Suprapubic skin (tissue), 4 donors: ENCODE measurements around the gene ABCG4. TPM values are rescaled to one million over a fixed set of nuclear protein-coding genes. Genes with fewer than 3 reads are reported as not detected.

Source experiments
- DNase-seq, 2 donors: peaks; one replicate each; pipeline ENCODE4 v3.0.0-alpha.2; 2019; ENCODE audit warnings: low spot score in 2 of 2
- H3K27ac ChIP-seq: fragments of 200-600 bp; sonication (generic); one replicate; pipeline ENCODE4 v1.5.1; 2019
- H3K27me3 ChIP-seq: fragments of 200-600 bp; sonication (generic); one replicate; pipeline ENCODE4 v1.5.1; 2019
- H3K36me3 ChIP-seq: fragments of 200-600 bp; sonication (generic); one replicate; pipeline ENCODE4 v1.5.1; 2019
- H3K4me1 ChIP-seq: fragments of 200-600 bp; sonication (generic); one replicate; pipeline ENCODE4 v1.5.1; 2019
- H3K4me3 ChIP-seq: fragments of 200-600 bp; sonication (generic); one replicate; pipeline ENCODE4 v1.5.1; 2019; ENCODE audit warnings: mild to moderate bottlenecking
- H3K9me3 ChIP-seq: fragments of 200-600 bp; sonication (generic); one replicate; pipeline ENCODE4 v1.5.1; 2019
- CTCF ChIP-seq, 2 donors: fragments of 200-600 bp in 1 of 2; fragments of 450-650 bp in 1 of 2; sonication (generic) in 1 of 2; IDR thresholded peaks; one replicate each; pipeline ENCODE4 v1.5.1; 2016 to 2019; ENCODE audit warnings: antibody characterized with exemption in 2 of 2, mild to moderate bottlenecking in 1 of 2, moderate library complexity in 1 of 2
- EP300 ChIP-seq: sonication (generic); formaldehyde crosslinking; IDR thresholded peaks from one replicate; pipeline ENCODE4 v1.6.1; 2017; ENCODE audit warnings: antibody characterized with exemption
- POLR2A ChIP-seq, 2 donors: fragments of 450-650 bp; IDR thresholded peaks; one replicate each; pipeline ENCODE4 v1.6.1; 2017; ENCODE audit warnings: antibody characterized with exemption in 2 of 2, mild to moderate bottlenecking in 2 of 2, moderate library complexity in 2 of 2
- POLR2AphosphoS5 ChIP-seq, 3 donors: sonication (generic); formaldehyde crosslinking; IDR thresholded peaks; one replicate each; pipeline ENCODE4 v1.6.1; 2017; ENCODE audit warnings: antibody characterized with exemption in 3 of 3
- WGBS: methylation state at CpG from one replicate; pipeline ENCODE4 v1.1.5; 2018; 5-methylcytosine and 5-hydroxymethylcytosine counted together
- total RNA-seq, 4 donors: library from RNA; depleted of rRNA; stranded (reverse); fragments of >200 nt; gene quantifications; one replicate each; pipeline ENCODE4 v1.1.0, GENCODE V29; 2016

Gene ABCG4
- total RNA-seq, 4 donors from 2014 or later, result 0.26 to 1.6 (median 0.73) TPM

- H3K9me3 ChIP-seq, result no peaks in the 10 kb centered on the region
- TF ChIP-seq POLR2AphosphoS5 (IDR thresholded peaks at IDR 0.05), result no peak
- no peak for TF ChIP-seq POLR2A (IDR thresholded peaks at IDR 0.05)
- TF ChIP-seq EP300, result no peak
- no peak for TF ChIP-seq CTCF (IDR thresholded peaks at IDR 0.05)
- H3K36me3 ChIP-seq, result peaks cover 54% of the 10 kb centered on the region
Observed at GRCh38 chr11:119114351-119114750, 34.5 kb upstream of the ABCG4 start.

GRCh38 chr11:119115484-119116234 lies 33.2 kb upstream of the ABCG4 start:
- Histone ChIP-seq H3K4me1 (peaks cover 6% of the 10 kb centered on the region), H3K27me3 (no peaks in the 10 kb centered on the region), H3K4me3 (no peak overlapping the region), H3K27ac (no peak overlapping the region), H3K9me3 (no peaks in the 10 kb centered on the region), H3K36me3 (peaks cover 54% of the 10 kb centered on the region)
- peak in 1 of 2 donors; percentile 59 for DNase-seq
- TF ChIP-seq POLR2A (IDR thresholded peaks at IDR 0.05) (no peak), CTCF (IDR thresholded peaks at IDR 0.05) (no peak), EP300 (no peak), POLR2AphosphoS5 (IDR thresholded peaks at IDR 0.05) (no peak)
- 68% methylated on average over 24 of the region's 24 CpGs for WGBS

More at GRCh38 chr11:119114351-119114750, 34.5 kb upstream of the ABCG4 start:
- DNase-seq, result no peak
- Histone ChIP-seq H3K27ac (no peak overlapping the region), H3K27me3 (no peaks in the 10 kb centered on the region), H3K4me1 (peaks cover 1% of the 10 kb centered on the region), H3K4me3 (no peak overlapping the region)
- 83% methylated on average over 5 of the region's 5 CpGs for WGBS

DNA sequence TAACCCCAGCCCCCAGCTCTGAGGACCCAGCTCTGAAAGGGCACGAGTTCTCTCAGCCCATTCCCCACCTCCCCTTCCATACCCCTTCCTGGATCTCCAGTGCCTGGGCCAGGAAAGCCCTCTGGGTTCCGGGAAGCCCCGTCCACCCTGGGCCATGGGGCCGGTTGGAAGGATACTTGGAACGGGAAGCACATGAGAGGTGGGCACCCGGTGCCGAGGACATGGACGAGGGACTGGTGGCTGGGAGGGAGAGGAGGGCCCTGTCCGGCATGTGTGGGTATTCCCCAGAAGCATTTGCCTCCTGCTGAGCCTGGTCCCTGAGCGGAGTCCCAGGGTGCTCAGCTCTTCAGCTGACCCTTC lies 32.6 kb upstream of the ABCG4 start:
- no peak overlapping the region for H3K27ac ChIP-seq
- H3K4me3 ChIP-seq, result no peak overlapping the region
- WGBS, result 83% methylated on average over 10 of the region's 10 CpGs
- no peaks in the 10 kb centered on the region for H3K27me3 ChIP-seq
- H3K36me3 ChIP-seq, result peaks cover 49% of the 10 kb centered on the region
- H3K4me1 ChIP-seq, result peaks cover 9% of the 10 kb centered on the region
- DNase-seq, result no peak
- no peak for TF ChIP-seq POLR2A (IDR thresholded peaks at IDR 0.05)
- TF ChIP-seq EP300, result no peak
- no peak for TF ChIP-seq CTCF (IDR thresholded peaks at IDR 0.05)
- no peak for TF ChIP-seq POLR2AphosphoS5 (IDR thresholded peaks at IDR 0.05)
- no peaks in the 10 kb centered on the region for H3K9me3 ChIP-seq

- Histone ChIP-seq H3K4me3 (no peak overlapping the region), H3K9me3 (no peaks in the 10 kb centered on the region), H3K27me3 (no peaks in the 10 kb centered on the region), H3K36me3 (peaks cover 46% of the 10 kb centered on the region), H3K4me1 (peaks cover 9% of the 10 kb centered on the region), H3K27ac (no peak overlapping the region)
- TF ChIP-seq POLR2A (IDR thresholded peaks at IDR 0.05) (no peak), POLR2AphosphoS5 (IDR thresholded peaks at IDR 0.05) (no peak), CTCF (IDR thresholded peaks at IDR 0.05) (no peak), EP300 (no peak)
- 83% methylated on average over 5 of the region's 5 CpGs for WGBS
- DNase-seq, result peak in 1 of 2 donors; percentile 51
Observed at GRCh38 chr11:119116601-119117000, 32.3 kb upstream of the ABCG4 start.

DNA sequence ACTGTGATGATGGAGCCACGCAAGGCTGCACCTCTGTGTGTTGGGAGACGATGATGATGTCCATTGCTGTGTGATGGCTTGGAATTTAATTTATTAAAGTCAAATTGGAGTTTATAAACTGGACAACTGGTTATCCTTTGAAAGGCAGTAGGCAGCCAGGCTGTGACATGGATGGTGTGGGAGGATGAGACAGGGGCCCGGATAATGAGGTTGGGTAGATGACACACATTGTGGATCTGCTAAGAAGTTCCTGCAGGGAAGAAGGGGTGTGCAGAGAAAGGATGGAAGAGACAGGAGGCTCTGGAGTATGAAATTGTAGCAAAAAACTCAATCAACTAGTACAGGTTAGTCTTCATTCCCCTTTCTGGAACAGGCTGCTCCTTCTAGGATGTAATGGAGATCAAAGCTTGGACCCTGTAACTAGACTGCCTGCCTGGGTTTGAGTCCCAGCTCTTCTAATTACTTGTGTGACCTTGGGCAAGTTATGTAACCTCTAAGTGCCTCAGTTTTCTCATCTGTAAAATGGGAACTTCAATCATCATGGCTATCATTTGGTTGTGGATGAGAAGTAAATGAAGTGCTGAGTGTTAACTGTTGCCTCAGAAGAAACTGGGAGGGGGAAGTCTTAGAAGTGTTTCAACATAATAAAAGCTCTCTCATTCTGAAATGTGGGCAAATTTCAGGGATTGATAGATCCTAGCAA lies 31.7 kb upstream of the ABCG4 start:
- H3K27me3 ChIP-seq, result no peaks in the 10 kb centered on the region
- peaks cover 12% of the 10 kb centered on the region for H3K4me1 ChIP-seq
- H3K36me3 ChIP-seq, result peaks cover 40% of the 10 kb centered on the region
- no peak for TF ChIP-seq POLR2A (IDR thresholded peaks at IDR 0.05)
- TF ChIP-seq CTCF (IDR thresholded peaks at IDR 0.05), result no peak
- no peak for TF ChIP-seq POLR2AphosphoS5 (IDR thresholded peaks at IDR 0.05)
- TF ChIP-seq EP300, result no peak
- H3K9me3 ChIP-seq, result no peaks in the 10 kb centered on the region
- H3K4me3 ChIP-seq, result no peak overlapping the region
- WGBS, result 94% methylated on average over 3 of the region's 3 CpGs
- DNase-seq, result no peak
- no peak overlapping the region for H3K27ac ChIP-seq
